Tibial artery (tissue), 4 donors: ENCODE results near the gene IGLL1.
"Not testable (repeated sequence)": the region's sequence is repeated elsewhere in the genome, so short reads cannot be mapped to it uniquely, and the experiment has no call there.

Experiments
- DNase-seq, 2 donors: peaks; one replicate each; pipeline ENCODE4 v3.0.0-alpha.2; 2019
- H3K27ac ChIP-seq, 2 donors: fragments of 200-600 bp; sonication (generic) in 1 of 2; 1 replicate in 1 of 2; 2 replicates in 1 of 2; pipeline ENCODE4 v1.5.1; 2018 to 2019; ENCODE audit warnings: mild to moderate bottlenecking in 1 of 2
- H3K27me3 ChIP-seq, 2 donors: fragments of 200-600 bp; sonication (generic) in 1 of 2; one replicate each; pipeline versions ENCODE4 v1.5.1 to v1.6.0; 2016 to 2019
- H3K36me3 ChIP-seq, 3 donors: fragments of 200-600 bp; sonication (generic) in 2 of 3; one replicate each; pipeline ENCODE4 v1.5.1; 2016 to 2019; ENCODE audit warnings: mild to moderate bottlenecking in 2 of 3
- H3K4me1 ChIP-seq, 4 donors: fragments of 200-600 bp; sonication (generic) in 2 of 4; 1 replicate in 3 of 4; 2 replicates in 1 of 4; pipeline ENCODE4 v1.5.1; 2016 to 2019
- H3K4me3 ChIP-seq, 2 donors: fragments of 200-600 bp; sonication (generic) in 1 of 2; 1 replicate in 1 of 2; 2 replicates in 1 of 2; pipeline ENCODE4 v1.5.1; 2018 to 2019; ENCODE audit warnings: mild to moderate bottlenecking in 2 of 2
- H3K9me3 ChIP-seq, 3 donors: fragments of 200-600 bp; sonication (generic) in 1 of 3; one replicate each; pipeline ENCODE4 v1.5.1; 2016 to 2019
- CTCF ChIP-seq, 2 experiments: fragments of 200-600 bp in 1 of 2; fragments of 450-650 bp in 1 of 2; IDR thresholded peaks; one replicate each; pipeline ENCODE4 v1.5.1; 2017 to 2019; ENCODE audit warnings: antibody characterized with exemption in 2 of 2, mild to moderate bottlenecking in 1 of 2, moderate library complexity in 1 of 2
- intact Hi-C: fragments of 100-400 bp; cut with DNase I; formaldehyde crosslinking; loops from one replicate; pipeline ENCODE4 v1.15.0; 2023; ENCODE audit warnings: low total_unique reads

Gene IGLL1

GRCh38 chr22:23548501-23549197 lies 31.4 kb downstream of the IGLL1 start:
- Histone ChIP-seq H3K4me1 (no peaks in the 10 kb centered on the region), H3K9me3 (peaks cover 0 to 13% (median 0%) of the 10 kb centered on the region in 3 donors), H3K36me3 (no peaks in the 10 kb centered on the region), H3K27me3 (peaks cover 0 to 11% of the 10 kb centered on the region in 2 donors), H3K4me3 (no peak overlapping the region), H3K27ac (no peak overlapping the region)
- TF ChIP-seq CTCF (IDR thresholded peaks at IDR 0.05) = no peak
- DNase-seq = peak in 1 of 2 donors; percentile 56
- intact Hi-C loops = no loop called here

- intact Hi-C loops = no loop called here
- H3K36me3 ChIP-seq = no peaks in the 10 kb centered on the region
- no peak overlapping the region for H3K27ac ChIP-seq
- peak in 1 of 2 donors; percentile 5 for DNase-seq
- H3K27me3 ChIP-seq = peaks cover 0 to 4% of the 10 kb centered on the region in 2 donors
- no peak overlapping the region for H3K4me3 ChIP-seq
- no peak for TF ChIP-seq CTCF (IDR thresholded peaks at IDR 0.05)
- no peaks in the 10 kb centered on the region for H3K4me1 ChIP-seq
- H3K9me3 ChIP-seq = peaks cover 0 to 13% (median 0%) of the 10 kb centered on the region in 3 donors
These were observed 32.1 kb downstream of the IGLL1 start for GRCh38 chr22:23547818-23548500.

DNA sequence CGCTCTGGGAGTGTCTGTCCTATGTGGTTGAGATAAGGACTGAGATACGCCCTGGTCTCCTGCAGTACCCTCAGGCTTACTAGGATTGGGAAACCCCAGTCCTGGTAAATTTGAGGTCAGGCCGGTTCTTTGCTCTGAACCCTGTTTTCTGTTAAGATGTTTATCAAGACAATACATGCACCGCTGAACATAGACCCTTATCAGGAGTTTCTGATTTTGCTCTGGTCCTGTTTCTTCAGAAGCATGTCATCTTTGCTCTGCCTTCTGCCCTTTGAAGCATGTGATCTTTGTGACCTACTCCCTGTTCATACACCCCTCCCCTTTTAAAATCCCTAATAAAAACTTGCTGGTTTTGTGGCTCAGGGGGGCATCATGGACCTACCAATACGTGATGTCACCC lies 32.7 kb downstream of the IGLL1 start:
- intact Hi-C loops = not testable (repeated sequence)

DNA sequence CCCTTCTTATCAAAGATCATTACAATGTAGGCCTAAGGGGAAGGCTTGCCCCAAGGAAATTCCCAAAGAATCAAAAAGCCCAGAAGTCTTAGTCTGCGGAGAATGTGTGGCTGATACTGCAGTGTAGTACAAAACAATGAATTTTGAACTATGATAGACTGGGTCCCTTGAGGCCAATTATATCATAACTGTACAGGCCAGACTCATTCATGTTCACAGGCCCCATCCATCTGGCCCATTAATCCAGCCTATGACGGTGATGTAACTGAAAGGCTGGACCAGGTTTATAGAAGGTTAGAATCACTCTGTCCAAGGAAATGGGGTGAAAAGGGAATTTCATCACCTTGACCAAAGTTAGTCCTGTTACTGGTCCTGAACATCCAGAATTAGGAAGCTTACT lies 35.2 kb downstream of the IGLL1 start:
- H3K27ac ChIP-seq = no peak overlapping the region
- peaks cover 0 to 13% (median 0%) of the 10 kb centered on the region in 3 donors for H3K9me3 ChIP-seq
- intact Hi-C loops = loop anchor here (5.0 kb wide), 1 partner anchor 302 kb away; no protein-coding TSS in a partner anchor
- DNase-seq = no peak
- TF ChIP-seq CTCF (IDR thresholded peaks at IDR 0.05) = no peak
- peaks cover 0 to 2% of the 10 kb centered on the region in 2 donors for H3K27me3 ChIP-seq
- no peaks in the 10 kb centered on the region for H3K4me1 ChIP-seq
- no peak overlapping the region for H3K4me3 ChIP-seq
- no peaks in the 10 kb centered on the region for H3K36me3 ChIP-seq

More for the DNA sequence above, 32.7 kb downstream of the IGLL1 start:
- H3K27ac ChIP-seq, H3K27me3 ChIP-seq, H3K4me3 ChIP-seq, DNase-seq, H3K4me1 ChIP-seq, H3K36me3 ChIP-seq: not testable (repeated sequence)
- H3K9me3 ChIP-seq = peaks cover 0 to 13% (median 0%) of the 10 kb centered on the region in 3 donors

- not testable (repeated sequence) for H3K36me3 ChIP-seq, H3K27ac ChIP-seq, DNase-seq, H3K4me1 ChIP-seq, H3K4me3 ChIP-seq, H3K27me3 ChIP-seq
- H3K9me3 ChIP-seq = peaks cover 0 to 13% (median 0%) of the 10 kb centered on the region in 3 donors
- intact Hi-C loops = loop anchor here (5.0 kb wide), 1 partner anchor 304 kb away; no protein-coding TSS in a partner anchor
These were observed 36.5 kb downstream of the IGLL1 start for GRCh38 chr22:23543506-23544000.

DNA sequence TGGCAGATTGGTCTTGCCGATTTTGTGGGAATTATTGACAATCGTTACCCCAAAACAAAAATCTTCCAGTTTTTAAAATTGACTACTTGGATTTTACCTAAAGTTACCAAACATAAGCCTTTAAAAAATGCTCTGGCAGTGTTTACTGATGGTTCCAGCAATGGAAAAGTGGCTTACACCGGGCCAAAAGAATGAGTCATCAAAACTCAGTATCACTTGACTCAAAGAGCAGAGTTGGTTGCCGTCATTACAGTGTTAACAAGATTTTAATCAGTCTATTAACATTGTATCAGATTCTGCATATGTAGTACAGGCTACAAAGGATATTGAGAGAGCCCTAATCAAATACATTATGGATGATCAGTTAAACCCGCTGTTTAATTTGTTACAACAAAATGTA lies 37.2 kb downstream of the IGLL1 start:
- peaks cover 0 to 10% (median 0%) of the 10 kb centered on the region in 3 donors for H3K9me3 ChIP-seq
- H3K4me3 ChIP-seq = no peak overlapping the region
- H3K4me1 ChIP-seq = peaks cover 0 to 8% (median 2%) of the 10 kb centered on the region in 4 donors
- no peak overlapping the region for H3K27ac ChIP-seq
- intact Hi-C loops = loop anchor here (5.0 kb wide), 1 partner anchor 304 kb away; no protein-coding TSS in a partner anchor
- no peaks in the 10 kb centered on the region for H3K36me3 ChIP-seq
- peaks cover 0 to 2% of the 10 kb centered on the region in 2 donors for H3K27me3 ChIP-seq
- DNase-seq = no peak
- TF ChIP-seq CTCF (IDR thresholded peaks at IDR 0.05) = no peak

GRCh38 chr22:23542391-23542790 lies 37.7 kb downstream of the IGLL1 start:
- H3K27ac ChIP-seq, H3K27me3 ChIP-seq, H3K36me3 ChIP-seq, H3K4me3 ChIP-seq, H3K4me1 ChIP-seq, DNase-seq, H3K9me3 ChIP-seq: not testable (repeated sequence)
- intact Hi-C loops = loop anchor here (5.0 kb wide), 1 partner anchor 305 kb away; no protein-coding TSS in a partner anchor
